Thyroid gland (tissue), 4 donors: ENCODE results near the gene ATF7.

ENCODE experiments used
- POLR2A ChIP-seq, 2 donors: fragments of 450-650 bp; IDR thresholded peaks; one replicate each; pipeline ENCODE4 v1.6.1; 2017; ENCODE audit warnings: antibody characterized with exemption in 2 of 2, mild to moderate bottlenecking in 2 of 2, moderate library complexity in 1 of 2
- TF ChIP-seq, protein P1 (sequence below), 6 experiments: fragments of 200-600 bp in 3 of 6; fragments of 450-650 bp in 3 of 6; sonication (generic) in 3 of 6; IDR thresholded peaks; one replicate each; pipeline ENCODE4 v1.5.1; 2016 to 2019; ENCODE audit warnings: antibody characterized with exemption in 6 of 6, mild to moderate bottlenecking in 2 of 6, inconsistent platforms in 1 of 6, moderate library complexity in 1 of 6

DNA sequence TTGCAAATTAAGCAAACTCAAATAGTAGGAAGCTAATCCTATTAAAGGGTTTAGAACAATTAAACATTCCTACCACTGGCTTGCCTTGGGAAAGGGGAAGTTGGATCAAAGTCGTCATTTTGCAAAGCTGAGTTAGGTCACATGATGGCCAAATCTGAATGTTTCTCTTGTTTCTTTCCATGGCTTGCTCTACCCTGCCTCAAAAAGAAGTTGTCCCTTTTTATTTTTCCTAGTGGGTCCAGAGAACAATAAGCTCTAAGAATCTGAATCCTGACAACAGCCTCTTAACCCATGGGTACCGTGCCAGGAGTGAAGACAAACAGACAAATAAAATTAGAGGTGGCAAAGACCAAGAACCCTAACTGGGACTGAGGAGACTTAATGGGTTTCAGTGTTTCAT lies 92.7 kb downstream of the ATF7 start:
- TF ChIP-seq, protein P1, sequence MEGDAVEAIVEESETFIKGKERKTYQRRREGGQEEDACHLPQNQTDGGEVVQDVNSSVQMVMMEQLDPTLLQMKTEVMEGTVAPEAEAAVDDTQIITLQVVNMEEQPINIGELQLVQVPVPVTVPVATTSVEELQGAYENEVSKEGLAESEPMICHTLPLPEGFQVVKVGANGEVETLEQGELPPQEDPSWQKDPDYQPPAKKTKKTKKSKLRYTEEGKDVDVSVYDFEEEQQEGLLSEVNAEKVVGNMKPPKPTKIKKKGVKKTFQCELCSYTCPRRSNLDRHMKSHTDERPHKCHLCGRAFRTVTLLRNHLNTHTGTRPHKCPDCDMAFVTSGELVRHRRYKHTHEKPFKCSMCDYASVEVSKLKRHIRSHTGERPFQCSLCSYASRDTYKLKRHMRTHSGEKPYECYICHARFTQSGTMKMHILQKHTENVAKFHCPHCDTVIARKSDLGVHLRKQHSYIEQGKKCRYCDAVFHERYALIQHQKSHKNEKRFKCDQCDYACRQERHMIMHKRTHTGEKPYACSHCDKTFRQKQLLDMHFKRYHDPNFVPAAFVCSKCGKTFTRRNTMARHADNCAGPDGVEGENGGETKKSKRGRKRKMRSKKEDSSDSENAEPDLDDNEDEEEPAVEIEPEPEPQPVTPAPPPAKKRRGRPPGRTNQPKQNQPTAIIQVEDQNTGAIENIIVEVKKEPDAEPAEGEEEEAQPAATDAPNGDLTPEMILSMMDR (IDR thresholded peaks at IDR 0.05): no peak
- TF ChIP-seq POLR2A (IDR thresholded peaks at IDR 0.05): no peak
